ENCODE measurements around the gene CFAP46. TPM values are rescaled to one million over a fixed set of nuclear protein-coding genes. Genes with fewer than 3 reads are reported as not detected.

Gene CFAP46
- total and polyA plus RNA-seq, 2 donors from 2014 or later = 3.8 to 8.3 TPM

DNA sequence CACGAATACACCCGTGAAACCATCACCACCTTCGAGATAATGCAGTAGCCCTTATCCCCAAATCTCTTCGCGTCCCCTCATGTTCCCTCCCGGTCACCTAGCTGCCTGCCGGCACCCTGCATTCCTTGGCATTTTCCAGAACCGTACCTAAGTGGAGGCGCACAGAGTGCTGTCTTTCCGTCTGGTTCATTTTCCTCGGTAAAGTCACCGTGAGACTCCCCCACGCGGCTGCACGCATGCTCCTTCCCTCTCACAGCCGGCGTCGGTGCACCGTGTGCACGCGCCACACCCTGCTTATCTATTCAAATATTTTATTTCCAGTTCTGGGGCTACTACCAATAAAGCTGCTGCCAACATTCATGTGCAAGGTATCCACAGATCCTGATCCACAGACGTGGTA is 90.9 kb downstream of the CFAP46 start:
- Histone ChIP-seq H3K36me3 (ENCODE audit: control insufficient read depth in 2 of 3, insufficient read depth in 3 of 3, low read length in 3 of 3) (no peaks in the 10 kb centered on the region), H3K4me3 (ENCODE audit: low read length in 3 of 3) (no peak overlapping the region), H3K9me3 (ENCODE audit: control insufficient read depth in 2 of 3, insufficient read depth in 1 of 3, low read length in 3 of 3) (peaks cover 0 to 6% (median 2%) of the 10 kb centered on the region in 3 donors), H3K4me1 (ENCODE audit: control insufficient read depth in 2 of 3, insufficient read depth in 2 of 3, low read depth in 1 of 3, low read length in 3 of 3) (peaks cover 0 to 2% (median 0%) of the 10 kb centered on the region in 3 donors), H3K27ac (ENCODE audit: low read depth in 2 of 2, low read length in 2 of 2) (no peak overlapping the region), H3K9ac (ENCODE audit: low read length in 3 of 3) (no peak overlapping the region), H3K27me3 (ENCODE audit: control insufficient read depth, insufficient read depth, low read length) (no peaks in the 10 kb centered on the region)
- DNase-seq (no peak), FAIRE-seq (no peak)
- TF ChIP-seq, protein P1, sequence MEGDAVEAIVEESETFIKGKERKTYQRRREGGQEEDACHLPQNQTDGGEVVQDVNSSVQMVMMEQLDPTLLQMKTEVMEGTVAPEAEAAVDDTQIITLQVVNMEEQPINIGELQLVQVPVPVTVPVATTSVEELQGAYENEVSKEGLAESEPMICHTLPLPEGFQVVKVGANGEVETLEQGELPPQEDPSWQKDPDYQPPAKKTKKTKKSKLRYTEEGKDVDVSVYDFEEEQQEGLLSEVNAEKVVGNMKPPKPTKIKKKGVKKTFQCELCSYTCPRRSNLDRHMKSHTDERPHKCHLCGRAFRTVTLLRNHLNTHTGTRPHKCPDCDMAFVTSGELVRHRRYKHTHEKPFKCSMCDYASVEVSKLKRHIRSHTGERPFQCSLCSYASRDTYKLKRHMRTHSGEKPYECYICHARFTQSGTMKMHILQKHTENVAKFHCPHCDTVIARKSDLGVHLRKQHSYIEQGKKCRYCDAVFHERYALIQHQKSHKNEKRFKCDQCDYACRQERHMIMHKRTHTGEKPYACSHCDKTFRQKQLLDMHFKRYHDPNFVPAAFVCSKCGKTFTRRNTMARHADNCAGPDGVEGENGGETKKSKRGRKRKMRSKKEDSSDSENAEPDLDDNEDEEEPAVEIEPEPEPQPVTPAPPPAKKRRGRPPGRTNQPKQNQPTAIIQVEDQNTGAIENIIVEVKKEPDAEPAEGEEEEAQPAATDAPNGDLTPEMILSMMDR (IDR thresholded peaks at IDR 0.05; ENCODE audit: borderline replicate concordance, extremely low read depth, insufficient read depth) = no peak
- intact Hi-C loops (cut with DNase I) = no loop called here

DNA sequence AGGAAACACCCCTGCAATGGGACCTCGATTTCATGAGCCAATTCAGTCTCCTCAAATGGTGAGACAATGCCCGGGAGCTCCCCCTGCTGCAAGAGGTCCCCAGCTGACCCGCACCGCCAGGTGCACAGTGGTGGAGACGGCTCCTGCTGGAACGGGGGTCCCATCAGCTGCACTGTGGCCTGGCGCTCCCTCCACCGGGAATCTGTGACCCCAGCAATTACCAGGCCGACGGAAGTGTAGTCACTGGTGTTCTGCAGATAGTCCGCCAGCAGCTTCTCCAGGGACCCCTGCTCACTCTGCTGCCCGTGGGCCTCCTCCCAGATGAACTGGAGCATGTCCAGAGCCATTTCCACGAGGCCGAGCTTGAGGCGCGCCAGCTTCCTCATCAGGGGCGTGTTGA is 91.5 kb downstream of the CFAP46 start:
- intact Hi-C loops (cut with DNase I) = no loop called here
- no peak overlapping the region for H3K9ac ChIP-seq (ENCODE audit: low read length in 3 of 3)
- TF ChIP-seq, protein P1 (IDR thresholded peaks at IDR 0.05; ENCODE audit: borderline replicate concordance, extremely low read depth, insufficient read depth) = no peak
- H3K9me3 ChIP-seq (ENCODE audit: control insufficient read depth in 2 of 3, insufficient read depth in 1 of 3, low read length in 3 of 3) = peaks cover 0 to 3% (median 2%) of the 10 kb centered on the region in 3 donors
- H3K4me1 ChIP-seq (ENCODE audit: control insufficient read depth in 2 of 3, insufficient read depth in 2 of 3, low read depth in 1 of 3, low read length in 3 of 3) = peaks cover 0 to 2% (median 0%) of the 10 kb centered on the region in 3 donors
- peak in 1 of 5 donors; percentile 34 for DNase-seq
- no peak for FAIRE-seq
- H3K27me3 ChIP-seq (ENCODE audit: control insufficient read depth, insufficient read depth, low read length) = no peaks in the 10 kb centered on the region
- no peak overlapping the region for H3K4me3 ChIP-seq (ENCODE audit: low read length in 3 of 3)
- H3K36me3 ChIP-seq (ENCODE audit: control insufficient read depth in 2 of 3, insufficient read depth in 3 of 3, low read length in 3 of 3) = no peaks in the 10 kb centered on the region
- no peak overlapping the region for H3K27ac ChIP-seq (ENCODE audit: low read depth in 2 of 2, low read length in 2 of 2)

DNA sequence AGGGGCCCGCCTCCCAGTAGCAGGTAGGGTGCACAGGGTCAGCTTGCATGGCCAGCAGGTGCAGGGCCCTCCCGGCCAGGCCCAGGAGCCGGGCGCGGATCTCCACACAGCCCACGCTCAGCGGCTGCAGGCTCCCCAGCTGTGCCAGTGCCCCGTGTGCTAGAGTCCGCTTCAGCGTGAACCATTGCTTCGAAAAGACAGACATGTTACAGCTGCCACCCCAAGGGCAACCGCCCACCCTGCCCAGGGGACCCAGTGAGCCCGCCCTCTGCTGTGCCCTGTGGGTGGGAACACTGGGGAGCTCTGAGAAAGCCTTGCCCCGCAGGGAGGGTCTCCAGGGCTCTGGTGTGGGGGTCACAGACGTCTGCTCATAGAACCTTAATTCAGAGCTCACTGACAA is 92.1 kb downstream of the CFAP46 start:
- H3K4me1 ChIP-seq (ENCODE audit: control insufficient read depth in 2 of 3, insufficient read depth in 2 of 3, low read depth in 1 of 3, low read length in 3 of 3) = peaks cover 0 to 2% (median 0%) of the 10 kb centered on the region in 3 donors
- no peak overlapping the region for H3K27ac ChIP-seq (ENCODE audit: low read depth in 2 of 2, low read length in 2 of 2)
- intact Hi-C loops (cut with DNase I) = no loop called here
- TF ChIP-seq, protein P1 (IDR thresholded peaks at IDR 0.05; ENCODE audit: borderline replicate concordance, extremely low read depth, insufficient read depth) = no peak
- FAIRE-seq (no peak), DNase-seq (peak in 1 of 5 donors; percentile 40)
- H3K36me3 ChIP-seq (ENCODE audit: control insufficient read depth in 2 of 3, insufficient read depth in 3 of 3, low read length in 3 of 3) = no peaks in the 10 kb centered on the region
- peaks cover 0 to 2% (median 0%) of the 10 kb centered on the region in 3 donors for H3K9me3 ChIP-seq (ENCODE audit: control insufficient read depth in 2 of 3, insufficient read depth in 1 of 3, low read length in 3 of 3)
- no peak overlapping the region for H3K9ac ChIP-seq (ENCODE audit: low read length in 3 of 3)
- no peak overlapping the region for H3K4me3 ChIP-seq (ENCODE audit: low read length in 3 of 3)
- no peaks in the 10 kb centered on the region for H3K27me3 ChIP-seq (ENCODE audit: control insufficient read depth, insufficient read depth, low read length)

DNA sequence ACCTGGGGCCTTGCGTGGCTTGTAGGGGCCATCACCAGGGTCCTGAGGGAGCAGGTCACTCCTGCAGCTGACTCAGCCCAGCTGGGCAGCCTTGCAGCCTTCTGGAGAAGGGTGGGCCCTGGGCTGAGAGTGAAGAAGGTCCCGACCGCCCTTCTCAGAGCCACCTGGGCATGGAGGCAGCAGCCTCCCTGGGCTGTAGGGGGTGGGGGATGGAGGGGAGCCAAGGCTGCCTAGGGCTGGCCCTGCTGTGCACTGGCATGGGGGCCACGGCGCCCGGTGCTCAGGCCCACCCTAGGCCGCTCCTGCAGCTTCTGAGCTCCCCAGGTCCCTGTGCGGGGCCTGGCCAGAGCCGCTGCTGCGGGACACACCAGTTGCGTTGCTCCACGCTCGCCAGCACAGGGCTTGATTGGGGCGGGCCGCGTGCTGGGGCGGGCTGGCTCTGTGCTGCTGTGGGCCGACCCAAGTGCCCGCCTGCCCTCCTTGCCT is 92.8 kb downstream of the CFAP46 start:
- H3K27me3 ChIP-seq (ENCODE audit: control insufficient read depth, insufficient read depth, low read length) = no peaks in the 10 kb centered on the region
- peaks cover 0 to 2% (median 0%) of the 10 kb centered on the region in 3 donors for H3K9me3 ChIP-seq (ENCODE audit: control insufficient read depth in 2 of 3, insufficient read depth in 1 of 3, low read length in 3 of 3)
- H3K36me3 ChIP-seq (ENCODE audit: control insufficient read depth in 2 of 3, insufficient read depth in 3 of 3, low read length in 3 of 3) = no peaks in the 10 kb centered on the region
- H3K27ac ChIP-seq (ENCODE audit: low read depth in 2 of 2, low read length in 2 of 2) = no peak overlapping the region
- peak in 2 of 5 donors; percentile 48 to 54 for DNase-seq
- H3K4me3 ChIP-seq (ENCODE audit: low read length in 3 of 3) = no peak overlapping the region
- TF ChIP-seq, protein P1 (IDR thresholded peaks at IDR 0.05; ENCODE audit: borderline replicate concordance, extremely low read depth, insufficient read depth) = no peak
- no peak overlapping the region for H3K9ac ChIP-seq (ENCODE audit: low read length in 3 of 3)
- FAIRE-seq = no peak
- intact Hi-C loops (cut with DNase I) = no loop called here
- H3K4me1 ChIP-seq (ENCODE audit: control insufficient read depth in 2 of 3, insufficient read depth in 2 of 3, low read depth in 1 of 3, low read length in 3 of 3) = peaks cover 0 to 2% (median 0%) of the 10 kb centered on the region in 3 donors
